Liver (tissue), 9 donors: Measurements from ENCODE around the gene PPFIA2. TPM values are rescaled to one million over a fixed set of nuclear protein-coding genes. Genes with fewer than 3 reads are reported as not detected.
A peak's percentile ranks its signal among the peaks of the same experiment; 100 is the strongest.

Source experiments
- DNase-seq: peaks from one replicate; pipeline ENCODE4 v3.0.0-alpha.2; 2017; ENCODE audit warnings: low spot score
- H3K27ac ChIP-seq, 2 donors: one replicate each; pipeline ENCODE4 v1.7.0; 2013; ENCODE audit warnings: inconsistent platforms in 2 of 2, low read length in 2 of 2, control low read depth in 1 of 2, low read depth in 1 of 2, mild to moderate bottlenecking in 1 of 2
- H3K27me3 ChIP-seq, 4 donors: one replicate each; pipeline versions ENCODE4 v1.6.1 to v1.7.0; 2013; ENCODE audit warnings: low read length in 3 of 4, inconsistent platforms in 1 of 4, mild to moderate bottlenecking in 1 of 4, moderate library complexity in 1 of 4; ENCODE audit not compliant: control insufficient read depth in 4 of 4, insufficient read depth in 4 of 4
- H3K36me3 ChIP-seq, 4 donors: one replicate each; pipeline versions ENCODE4 v1.6.1 to v1.7.0; 2013; ENCODE audit warnings: low read length in 3 of 4, mild to moderate bottlenecking in 3 of 4, low read depth in 1 of 4, moderate library complexity in 1 of 4; ENCODE audit not compliant: control insufficient read depth in 4 of 4, insufficient read depth in 3 of 4
- H3K4me1 ChIP-seq, 4 donors: one replicate each; pipeline versions ENCODE4 v1.6.1 to v1.7.0; 2013; ENCODE audit warnings: low read length in 3 of 4, mild to moderate bottlenecking in 3 of 4, moderate library complexity in 1 of 4; ENCODE audit not compliant: control insufficient read depth in 4 of 4, insufficient read depth in 4 of 4
- H3K4me3 ChIP-seq, 3 donors: one replicate each; pipeline versions ENCODE4 v1.6.1 to v1.7.0; 2013; ENCODE audit warnings: low read length in 3 of 3, control low read depth in 1 of 3, low read depth in 1 of 3, mild to moderate bottlenecking in 1 of 3
- H3K9ac ChIP-seq, 2 donors: one replicate each; pipeline ENCODE4 v1.7.0; 2013; ENCODE audit warnings: low read length in 2 of 2, mild to moderate bottlenecking in 2 of 2, moderate library complexity in 2 of 2, control low read depth in 1 of 2, low read depth in 1 of 2
- H3K9me3 ChIP-seq, 4 donors: one replicate each; pipeline versions ENCODE4 v1.6.1 to v1.7.0; 2013; ENCODE audit warnings: low read length in 3 of 4; ENCODE audit not compliant: control insufficient read depth in 4 of 4
- ATF3 ChIP-seq: IDR thresholded peaks from 2 replicates; pipeline ENCODE4 v1.6.1; 2016; ENCODE audit warnings: antibody characterized with exemption
- CTCF ChIP-seq: fragments of 150-350 bp; IDR thresholded peaks from 2 replicates; pipeline ENCODE4 v1.5.1; 2017; ENCODE audit warnings: improper control_type of control experiment, low read depth, low read length; ENCODE audit not compliant: missing input control
- EGR1 ChIP-seq, 2 donors: IDR thresholded peaks; 2 replicates each; pipeline ENCODE4 v1.6.1; 2016 to 2018; ENCODE audit warnings: antibody characterized with exemption in 2 of 2, low read depth in 2 of 2
- FOXA1 ChIP-seq: IDR thresholded peaks from 2 replicates; pipeline ENCODE4 v1.6.1; 2016; ENCODE audit warnings: antibody characterized with exemption
- FOXA2 ChIP-seq: IDR thresholded peaks from 2 replicates; pipeline ENCODE4 v1.6.1; 2016; ENCODE audit warnings: antibody characterized with exemption
- GABPA ChIP-seq, 2 donors: IDR thresholded peaks in 1 of 2; conservative IDR thresholded peaks in 1 of 2; 2 replicates each; pipeline ENCODE4 v1.6.1; 2016; ENCODE audit warnings: antibody characterized with exemption in 2 of 2, mild to moderate bottlenecking in 1 of 2, moderate library complexity in 1 of 2
- HNF4A ChIP-seq, 2 donors: conservative IDR thresholded peaks; 2 replicates each; pipeline ENCODE4 v1.6.1; 2016; ENCODE audit warnings: antibody characterized with exemption in 2 of 2, mild to moderate bottlenecking in 2 of 2
- HNF4G ChIP-seq: IDR thresholded peaks from 2 replicates; pipeline ENCODE4 v1.6.1; 2016; ENCODE audit warnings: antibody characterized with exemption
- JUND ChIP-seq, 2 donors: IDR thresholded peaks; 2 replicates each; pipeline ENCODE4 v1.6.1; 2016; ENCODE audit warnings: antibody characterized with exemption in 2 of 2
- MAX ChIP-seq: IDR thresholded peaks from 2 replicates; pipeline ENCODE4 v1.6.1; 2016; ENCODE audit warnings: antibody characterized with exemption
- NR2F2 ChIP-seq: IDR thresholded peaks from 2 replicates; pipeline ENCODE4 v1.6.1; 2016; ENCODE audit warnings: antibody characterized with exemption
- RAD21 ChIP-seq, 2 donors: IDR thresholded peaks; 2 replicates each; pipeline ENCODE4 v1.6.1; 2016; ENCODE audit warnings: antibody characterized with exemption in 2 of 2, mild to moderate bottlenecking in 2 of 2
- SP1 ChIP-seq: IDR thresholded peaks from 2 replicates; pipeline ENCODE4 v1.6.1; 2018; ENCODE audit warnings: antibody characterized with exemption, mild to moderate bottlenecking
- TAF1 ChIP-seq: conservative IDR thresholded peaks from 2 replicates; pipeline ENCODE4 v1.6.1; 2016; ENCODE audit warnings: antibody characterized with exemption, mild to moderate bottlenecking
- YY1 ChIP-seq: IDR thresholded peaks from 2 replicates; pipeline ENCODE4 v1.6.1; 2016; ENCODE audit warnings: antibody characterized with exemption, mild to moderate bottlenecking
- ZBTB33 ChIP-seq: IDR thresholded peaks from 2 replicates; pipeline ENCODE4 v1.6.1; 2016; ENCODE audit warnings: antibody characterized with exemption
- WGBS: extraction: QIAGEN DNeasy Blood & Tissue Kit; methylation state at CpG from one replicate; pipeline ENCODE4 v1.1.7; 2013; 5-methylcytosine and 5-hydroxymethylcytosine counted together
- polyA plus RNA-seq, 2 donors: library from polyadenylated mRNA; stranded (reverse) in 1 of 2; unstranded in 1 of 2; fragments of 200-250 nt in 1 of 2; fragments of >200 nt in 1 of 2; fragmentation: Nextera tagmentation in 1 of 2; extraction: Ambion mirVana in 1 of 2; gene quantifications; one replicate each; pipeline versions ENCODE4 v1.2.1 to v1.2.3, GENCODE V29; 2013 to 2015
- total RNA-seq, 2 donors: library from RNA; depleted of rRNA; stranded (reverse); fragments of >200 nt; gene quantifications; one replicate each; pipeline ENCODE4 v1.2.3, GENCODE V29; 2014
- donor health status: healthy.
- donor health status: healthy.
- donor health status: healthy.
- donor health status: healthy.
- donor health status: healthy.

PPFIA2 gene
- total and polyA plus RNA-seq, 4 donors: 0.05 to 0.50 (median 0.22) TPM; not detected in 1

- Histone ChIP-seq H3K27ac (no peak overlapping the region), H3K27me3 (no peaks in the 10 kb centered on the region), H3K9ac (no peak overlapping the region), H3K4me1 (no peaks in the 10 kb centered on the region), H3K4me3 (no peak overlapping the region), H3K36me3 (no peaks in the 10 kb centered on the region), H3K9me3 (no peaks in the 10 kb centered on the region)
- TF ChIP-seq FOXA2 (no peak), RAD21 (IDR thresholded peaks at IDR 0.05) (peak; percentile 81 to 91), HNF4G (no peak), JUND (IDR thresholded peaks at IDR 0.05) (no peak), EGR1 (IDR thresholded peaks at IDR 0.05; ENCODE audit: low read depth in 2 of 2) (no peak), SP1 (no peak), CTCF (peak; percentile 46), FOXA1 (no peak), MAX (no peak), ZBTB33 (no peak), NR2F2 (no peak)
- no peak for DNase-seq
- 29% methylated on average over 5 of the region's 5 CpGs for WGBS
These were observed 308.0 kb downstream of the PPFIA2 start for GRCh38 chr12:81450920-81451739.

GRCh38 chr12:81441629-81442028 lies 317.5 kb downstream of the PPFIA2 start:
- Histone ChIP-seq H3K27me3 (no peaks in the 10 kb centered on the region), H3K4me1 (no peaks in the 10 kb centered on the region), H3K9me3 (no peaks in the 10 kb centered on the region), H3K36me3 (no peaks in the 10 kb centered on the region), H3K4me3 (no peak overlapping the region), H3K27ac (no peak overlapping the region), H3K9ac (no peak overlapping the region)
- no peak for TF ChIP-seq EGR1 (IDR thresholded peaks at IDR 0.05; ENCODE audit: low read depth in 2 of 2)
- no peak for TF ChIP-seq ATF3
- no peak for TF ChIP-seq NR2F2
- WGBS: 74% methylated on average over 6 of the region's 6 CpGs
- no peak for DNase-seq

- no peak for DNase-seq
- H3K4me3 ChIP-seq: no peak overlapping the region
- H3K9ac ChIP-seq: no peak overlapping the region
- no peak overlapping the region for H3K27ac ChIP-seq
- WGBS: 63% methylated on average over 3 of the region's 3 CpGs
- H3K36me3 ChIP-seq: no peaks in the 10 kb centered on the region
- no peaks in the 10 kb centered on the region for H3K27me3 ChIP-seq
- H3K9me3 ChIP-seq: no peaks in the 10 kb centered on the region
- H3K4me1 ChIP-seq: no peaks in the 10 kb centered on the region
- no peak for TF ChIP-seq YY1
- no peak for TF ChIP-seq FOXA1
- TF ChIP-seq GABPA (IDR thresholded peaks at IDR 0.05 in 1 of 2, conservative IDR thresholded peaks at IDR 0.05 in 1 of 2): no peak
- TF ChIP-seq ATF3: no peak
- no peak for TF ChIP-seq JUND (IDR thresholded peaks at IDR 0.05)
- no peak for TF ChIP-seq TAF1
- no peak for TF ChIP-seq HNF4G
- no peak for TF ChIP-seq ZBTB33
- no peak for TF ChIP-seq CTCF
- no peak for TF ChIP-seq RAD21 (IDR thresholded peaks at IDR 0.05)
- TF ChIP-seq SP1: no peak
- no peak for TF ChIP-seq HNF4A (conservative IDR thresholded peaks at IDR 0.05)
- TF ChIP-seq NR2F2: no peak
- no peak for TF ChIP-seq MAX
- TF ChIP-seq EGR1 (IDR thresholded peaks at IDR 0.05; ENCODE audit: low read depth in 2 of 2): no peak
These were observed 319.1 kb downstream of the PPFIA2 start for GRCh38 chr12:81440001-81440400.
